ENCODE measurements around the gene PRKCSH. TPM values are rescaled to one million over a fixed set of nuclear protein-coding genes. Genes with fewer than 3 reads are reported as not detected.
"Not testable (repeated sequence)": the region's sequence is repeated elsewhere in the genome, so short reads cannot be mapped to it uniquely, and the experiment has no call there.

Gene PRKCSH
- total RNA-seq, 1 donor from 2014 or later = 101 TPM

- no peak for DNase-seq (ENCODE audit: low read depth in 2 of 2)
Observed at GRCh38 chr19:11473725-11474124, 38.3 kb downstream of the PRKCSH start.

- not testable (repeated sequence) for DNase-seq (ENCODE audit: low read depth in 2 of 2)
Observed at GRCh38 chr19:11475343-11475742, 39.9 kb downstream of the PRKCSH start.

DNA sequence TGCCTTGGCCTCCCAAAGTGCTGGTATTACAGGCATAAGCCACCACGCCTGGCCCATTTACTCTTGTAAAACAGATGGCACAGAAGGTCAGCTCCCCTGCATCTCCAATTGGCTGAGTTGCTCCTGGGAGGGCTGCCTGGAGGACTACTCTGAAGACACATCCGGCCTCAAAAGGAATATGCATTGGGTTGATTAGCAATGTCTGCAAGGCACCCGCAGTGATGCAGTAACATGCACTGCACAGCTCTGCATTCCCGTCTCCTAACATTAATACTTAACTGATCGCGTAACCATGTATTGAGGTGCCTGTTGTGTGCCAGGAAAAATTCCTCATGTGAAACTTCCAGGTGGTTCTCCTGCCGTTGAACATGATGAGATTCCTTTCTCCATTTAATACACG, 40.4 kb downstream of the PRKCSH start:
- no peak for DNase-seq (ENCODE audit: low read depth in 2 of 2)

- no peak for DNase-seq (ENCODE audit: low read depth in 2 of 2)
Observed at GRCh38 chr19:11478167-11479089, 43.0 kb downstream of the PRKCSH start.

DNA sequence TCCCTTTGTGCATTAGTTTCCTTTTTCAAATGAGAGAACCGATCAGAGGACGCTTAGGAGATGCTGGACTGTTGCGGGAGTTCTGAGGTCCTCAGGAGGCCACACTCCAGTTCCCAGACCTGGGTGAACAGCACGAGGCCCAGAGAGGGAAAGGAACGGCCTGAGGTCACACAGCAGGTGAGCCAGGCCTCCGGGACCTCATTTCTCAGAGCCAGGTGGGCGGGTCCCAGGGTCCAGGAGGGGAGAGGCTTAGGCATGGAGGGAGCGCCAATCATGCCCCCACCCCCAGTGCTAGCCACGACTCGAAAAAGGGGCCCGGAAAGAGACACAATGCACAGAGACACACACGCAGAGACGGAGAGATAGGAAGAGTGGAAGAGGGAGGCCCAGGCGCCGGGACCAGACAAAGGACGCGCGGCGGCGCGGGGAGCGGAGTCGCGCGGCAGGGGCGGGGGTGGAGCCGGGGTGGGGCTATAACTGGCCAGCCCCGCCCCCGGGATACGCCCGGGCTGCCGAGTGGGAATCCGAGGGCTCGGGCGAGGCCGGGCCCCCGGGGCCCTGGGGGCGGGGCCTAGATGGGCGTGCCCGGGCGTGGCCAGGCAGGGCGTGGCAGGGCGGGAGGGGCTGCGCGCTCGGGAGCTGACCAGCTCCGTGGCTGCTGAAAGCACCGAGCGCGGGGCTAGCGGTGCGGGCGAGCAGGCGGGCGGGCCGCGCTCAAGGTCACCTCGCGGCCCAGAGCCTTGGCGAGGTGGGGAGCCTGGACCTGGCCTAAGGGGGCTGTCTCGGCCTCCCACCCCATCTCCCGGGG, 43.9 kb downstream of the PRKCSH start:
- peak in 1 of 2 donors; percentile 23 for DNase-seq (ENCODE audit: low read depth in 2 of 2)

- DNase-seq (ENCODE audit: low read depth in 2 of 2) = no peak
Observed at GRCh38 chr19:11479898-11480714, 44.7 kb downstream of the PRKCSH start.

DNA sequence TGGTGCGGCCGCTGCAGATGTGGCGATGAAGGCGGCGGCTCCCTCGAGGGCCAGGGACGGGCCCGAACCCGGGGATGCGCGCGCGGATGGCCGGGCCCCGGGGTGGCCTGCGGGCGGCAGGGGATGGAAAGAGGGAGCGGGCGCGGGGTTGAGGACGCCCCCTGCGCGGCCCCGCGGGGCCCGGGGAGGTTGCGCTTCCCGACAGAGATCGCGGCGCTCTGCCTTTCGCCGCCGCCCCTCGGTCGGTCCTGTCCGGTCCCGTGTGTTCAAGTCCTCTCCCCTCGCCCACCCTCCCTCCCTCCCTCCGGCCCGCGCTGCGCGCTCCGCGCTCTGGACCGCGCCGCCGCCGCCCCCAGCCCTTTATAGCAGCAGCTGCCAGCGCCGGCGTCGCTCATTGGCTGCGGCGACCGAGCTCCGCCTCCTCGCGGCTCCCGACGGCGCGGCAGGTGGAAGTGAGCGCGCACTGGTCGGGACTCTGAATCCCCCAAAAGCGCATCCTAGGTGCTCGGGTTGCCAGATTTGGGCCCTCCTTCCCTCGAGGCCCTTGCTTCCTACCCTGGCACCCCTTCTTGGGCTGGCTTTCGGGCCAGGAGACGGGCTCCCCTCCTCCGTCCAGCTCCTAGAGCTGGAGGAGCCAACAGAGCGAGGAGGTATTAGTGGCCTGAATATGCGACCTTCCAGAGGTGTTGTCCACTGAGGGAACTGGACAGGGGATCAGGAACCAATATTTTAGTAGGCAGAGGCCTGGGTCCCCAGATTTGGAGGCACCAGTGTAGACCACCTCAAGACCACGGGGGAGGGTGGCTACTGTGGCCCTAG, 45.5 kb downstream of the PRKCSH start, which contains the start of gene ELAVL3:
Gene ELAVL3, minus strand, starts transcription at position 332 of the 819 bp plus-strand sequence. CDS start 438 bp downstream, outside the sequence.
- DNase-seq (ENCODE audit: low read depth in 2 of 2) = no peak

DNA sequence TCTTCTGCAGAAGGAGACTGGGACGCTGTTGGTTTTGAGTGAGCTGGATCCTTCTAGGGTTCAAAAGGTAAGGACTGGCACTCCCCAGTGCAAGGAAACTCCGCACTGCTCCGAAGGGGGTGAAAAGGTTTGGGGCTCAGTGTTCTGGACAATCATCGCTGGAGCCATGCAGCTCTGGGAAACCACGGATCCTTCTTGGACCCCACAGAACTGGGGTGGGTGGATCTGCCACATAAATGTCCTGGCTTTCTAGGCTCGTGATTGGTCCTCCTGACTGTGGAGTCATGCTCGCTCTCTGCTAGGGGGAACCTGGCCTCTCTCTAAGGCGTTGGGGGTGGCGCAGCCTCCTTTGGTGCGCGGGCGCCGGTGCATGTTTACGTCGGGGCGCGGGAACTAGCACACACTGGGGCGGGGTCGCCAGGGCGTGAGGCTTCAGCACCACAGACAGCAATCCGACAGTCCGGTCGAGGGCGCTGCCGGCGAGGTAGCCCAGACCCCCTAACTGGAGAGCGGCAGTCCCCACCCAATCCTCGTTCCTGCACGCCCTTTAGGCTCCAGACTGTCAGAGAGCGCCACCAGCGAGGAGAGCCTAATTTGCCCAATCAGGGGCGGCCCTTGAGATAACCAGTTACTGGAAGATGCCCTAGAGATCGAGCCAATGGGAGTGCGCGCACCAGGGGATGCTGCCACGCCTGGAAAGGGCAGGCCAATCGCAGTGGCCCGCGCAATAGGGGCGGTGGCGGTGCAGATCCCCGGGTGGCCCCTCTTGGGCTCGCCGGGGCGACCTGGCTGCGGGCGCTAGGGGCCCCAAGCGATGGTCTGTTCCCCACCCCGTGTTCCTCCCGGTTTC, 46.3 kb downstream of the PRKCSH start:
- DNase-seq (ENCODE audit: low read depth in 2 of 2) = peak; percentile 55 to 92

- peak; percentile 45 to 85 for DNase-seq (ENCODE audit: low read depth in 2 of 2)
Observed at GRCh38 chr19:11482384-11483050, 47.1 kb downstream of the PRKCSH start.

- no peak for DNase-seq (ENCODE audit: low read depth in 2 of 2)
Observed at GRCh38 chr19:11483366-11484111, 48.1 kb downstream of the PRKCSH start.

- no peak for DNase-seq (ENCODE audit: low read depth in 2 of 2)
Observed at GRCh38 chr19:11485245-11485837, 49.9 kb downstream of the PRKCSH start.

DNA sequence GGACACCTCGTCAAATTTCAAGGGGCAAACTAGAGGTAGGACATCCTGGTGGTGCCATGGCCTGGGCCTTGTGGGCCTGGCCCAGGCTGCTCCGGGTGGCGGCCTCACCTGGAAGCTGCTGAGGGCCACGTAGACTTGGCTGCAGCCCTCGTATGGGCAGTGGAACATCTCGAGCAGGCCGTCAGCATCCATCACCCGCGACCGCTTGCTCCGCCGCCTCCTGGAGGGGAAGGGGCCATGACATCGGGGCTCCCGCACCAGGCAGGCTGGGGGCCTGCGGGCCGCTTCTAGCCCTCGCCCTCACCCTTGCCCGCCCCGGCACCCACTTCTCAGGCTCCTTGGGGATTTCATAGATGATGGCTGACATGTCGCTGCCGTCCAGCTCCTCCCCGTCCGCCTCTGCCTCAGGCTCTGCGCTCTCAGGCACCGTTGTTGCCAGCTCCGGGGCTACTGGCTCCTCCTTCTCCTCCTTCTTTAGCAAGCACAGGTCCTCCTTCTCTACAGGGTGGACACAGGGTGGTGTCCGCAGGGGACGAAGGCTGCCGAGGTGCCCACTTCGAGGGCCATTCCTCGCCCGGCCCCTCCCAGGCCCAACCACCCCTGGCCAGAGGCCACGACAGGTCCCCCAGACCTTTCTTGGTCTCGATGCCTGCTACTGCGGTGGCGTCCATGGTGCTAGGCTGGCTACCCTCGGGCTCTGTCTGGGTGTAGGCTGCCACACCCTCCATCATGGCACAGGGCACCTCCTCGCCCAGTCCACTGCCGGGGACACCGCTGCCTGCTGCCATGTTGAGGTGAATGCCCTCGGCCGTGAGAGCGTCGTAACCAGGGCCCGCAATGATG, 51.4 kb downstream of the PRKCSH start:
- DNase-seq (ENCODE audit: low read depth in 2 of 2) = no peak

DNA sequence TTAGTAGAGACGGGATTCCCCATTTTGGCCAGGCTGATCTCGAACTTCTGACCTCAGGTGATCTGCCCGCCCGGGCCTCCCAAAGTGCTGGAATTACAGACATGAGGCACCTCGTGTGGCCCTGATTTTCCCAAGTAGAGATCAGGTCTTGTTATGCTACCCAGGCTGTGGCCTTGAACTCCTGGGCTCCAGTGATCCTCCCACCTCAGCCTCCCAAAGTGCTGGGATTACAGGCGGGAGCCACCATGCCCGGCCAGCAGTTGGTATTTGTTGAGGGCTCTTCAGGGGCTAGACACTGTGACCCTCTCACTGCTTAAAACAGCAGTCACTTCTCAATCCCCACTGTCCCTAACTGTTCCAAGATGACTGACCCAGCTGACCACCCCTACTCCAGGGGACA, 53.9 kb downstream of the PRKCSH start:
- no peak for DNase-seq (ENCODE audit: low read depth in 2 of 2)

GRCh38 chr19:11494634-11495285, 59.3 kb downstream of the PRKCSH start:
- DNase-seq (ENCODE audit: low read depth in 2 of 2) = no peak

DNA sequence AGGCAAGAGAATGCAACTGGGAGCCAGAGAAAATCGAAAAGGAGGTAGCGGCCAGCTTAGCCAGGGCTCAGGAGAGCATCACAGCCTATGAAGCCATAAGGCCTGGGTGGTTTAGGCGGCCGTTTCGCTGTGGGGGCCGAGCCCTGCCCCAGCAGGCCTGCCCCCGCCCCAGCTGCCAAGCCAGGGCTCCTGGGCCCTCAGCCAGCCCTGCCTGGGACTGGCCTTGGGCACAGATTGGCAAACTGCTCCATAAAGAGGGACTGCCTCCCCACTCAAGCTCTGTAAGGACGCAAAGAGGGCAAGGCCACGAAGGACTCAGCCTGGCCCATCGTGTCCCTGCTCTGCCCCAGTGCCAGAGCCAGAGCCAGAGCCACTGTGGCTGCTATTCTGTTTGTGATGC, 60.0 kb downstream of the PRKCSH start:
- no peak for DNase-seq (ENCODE audit: low read depth in 2 of 2)

GRCh38 chr19:11495885-11496284, 60.5 kb downstream of the PRKCSH start:
- DNase-seq (ENCODE audit: low read depth in 2 of 2) = no peak
